PC-3 (cell line): ENCODE data around the gene MYBPH. TPM values are rescaled to one million over a fixed set of nuclear protein-coding genes. Genes with fewer than 3 reads are reported as not detected.

Experiments
- ATAC-seq: fragments of 200-7000 bp; cut with Tn5 transposase; 2 replicates; pipeline ENCODE4 v1.9.1; 2020; ENCODE audit warnings: mild to moderate bottlenecking, moderate library complexity
- BruUV-seq: library from RNA; stranded (reverse); fragments of 400-500 nt; replicated peaks from 2 replicates; lab custom pipeline; 2021; lab: Mats Ljungman, UMichigan
- CTCF ChIA-PET: fragments of 300-600 bp; sonication (Branson Sonifier 250); formaldehyde crosslinking; loops from one replicate; lab custom pipeline; 2022; ENCODE audit warnings: antibody characterized with exemption; lab: Charles Lee
- POLR2A ChIA-PET: fragments of 300-600 bp; sonication (Branson Sonifier 250); formaldehyde crosslinking; loops from one replicate; lab custom pipeline; 2022; ENCODE audit warnings: antibody characterized with exemption; ENCODE audit not compliant: unreplicated experiment; lab: Charles Lee
- DNase-seq: peaks from one replicate; pipeline ENCODE4 v3.0.0-alpha.2; 2015
- H2AFZ ChIP-seq: fragments of 300-600 bp; sonication (generic); 2 replicates; pipeline ENCODE4 v1.6.0; 2016; ENCODE audit warnings: antibody characterized with exemption, low read length
- H3F3A ChIP-seq: fragments of 300-600 bp; sonication (generic); one replicate; pipeline ENCODE4 v1.6.0; 2017; ENCODE audit warnings: antibody characterized with exemption, low read length, control low read depth, mild to moderate bottlenecking; ENCODE audit not compliant: unreplicated experiment
- H3K27ac ChIP-seq: fragments of 300-600 bp; sonication (generic); 2 replicates; pipeline ENCODE4 v1.5.1; 2016; ENCODE audit warnings: mild to moderate bottlenecking, low read length
- H3K27me3 ChIP-seq: fragments of 300-600 bp; sonication (generic); 2 replicates; pipeline ENCODE4 v1.6.1; 2016; ENCODE audit warnings: low read length, mixed read lengths
- H3K36me3 ChIP-seq: fragments of 300-600 bp; sonication (generic); 2 replicates; pipeline ENCODE4 v1.6.1; 2016; ENCODE audit warnings: low read depth, mixed run types, low read length, mixed read lengths
- H3K4me1 ChIP-seq: fragments of 300-600 bp; sonication (generic); 2 replicates; pipeline ENCODE4 v1.5.1; 2016; ENCODE audit warnings: low read length; ENCODE audit not compliant: insufficient read depth
- H3K4me2 ChIP-seq: fragments of 300-600 bp; sonication (generic); 2 replicates; pipeline ENCODE4 v1.6.0; 2016; ENCODE audit warnings: low read length
- H3K4me3 ChIP-seq: fragments of 300-600 bp; sonication (generic); 2 replicates; pipeline ENCODE4 v1.5.1; 2016; ENCODE audit warnings: mild to moderate bottlenecking, low read length, mixed read lengths
- H3K79me2 ChIP-seq: fragments of 300-600 bp; sonication (generic); 2 replicates; pipeline ENCODE4 v1.6.1; 2017; ENCODE audit warnings: low read length, mixed read lengths
- H3K9ac ChIP-seq: fragments of 300-600 bp; sonication (generic); 2 replicates; pipeline ENCODE4 v1.6.0; 2016; ENCODE audit warnings: mild to moderate bottlenecking, low read length
- H3K9me2 ChIP-seq: fragments of 300-600 bp; sonication (generic); replicated peaks from 2 replicates; pipeline ENCODE4 v1.6.1; 2016; ENCODE audit warnings: mixed run types, low read length, mixed read lengths
- H3K9me3 ChIP-seq: fragments of 300-600 bp; sonication (generic); 2 replicates; pipeline ENCODE4 v1.6.1; 2016; ENCODE audit warnings: low read length, mixed read lengths
- H4K20me1 ChIP-seq: fragments of 300-600 bp; sonication (generic); 2 replicates; pipeline ENCODE4 v1.6.1; 2016; ENCODE audit warnings: low read length, mixed read lengths
- EZH2 ChIP-seq: fragments of 300-600 bp; sonication (generic); IDR thresholded peaks from one replicate; pipeline ENCODE4 v1.6.1; 2017; ENCODE audit warnings: antibody characterized with exemption, mild to moderate bottlenecking, low read length; ENCODE audit not compliant: unreplicated experiment
- EZH2phosphoT487 ChIP-seq: fragments of 300-600 bp; sonication (generic); IDR thresholded peaks from 2 replicates; pipeline ENCODE4 v1.6.1; 2018; ENCODE audit warnings: mild to moderate bottlenecking, antibody characterized with exemption, low read length, borderline replicate concordance
- intact Hi-C: fragments of 100-400 bp; cut with micrococcal nuclease; formaldehyde crosslinking; loops from 2 replicates; pipeline ENCODE4 v1.9.0; 2023
- total RNA-seq: library from RNA; depleted of rRNA; stranded (reverse); fragments of >200 nt; gene quantifications from 2 replicates; pipeline ENCODE4 v1.2.3, GENCODE V29; 2014
- TF ChIP-seq, protein P1 (sequence below): fragments of 300-600 bp; sonication (generic); conservative IDR thresholded peaks from 2 replicates; pipeline ENCODE4 v1.5.1; 2017; ENCODE audit warnings: antibody characterized with exemption, low read depth, mild to moderate bottlenecking, low read length

Gene MYBPH
- total RNA-seq, 1 experiment from 2014 or later = not detected

DNA sequence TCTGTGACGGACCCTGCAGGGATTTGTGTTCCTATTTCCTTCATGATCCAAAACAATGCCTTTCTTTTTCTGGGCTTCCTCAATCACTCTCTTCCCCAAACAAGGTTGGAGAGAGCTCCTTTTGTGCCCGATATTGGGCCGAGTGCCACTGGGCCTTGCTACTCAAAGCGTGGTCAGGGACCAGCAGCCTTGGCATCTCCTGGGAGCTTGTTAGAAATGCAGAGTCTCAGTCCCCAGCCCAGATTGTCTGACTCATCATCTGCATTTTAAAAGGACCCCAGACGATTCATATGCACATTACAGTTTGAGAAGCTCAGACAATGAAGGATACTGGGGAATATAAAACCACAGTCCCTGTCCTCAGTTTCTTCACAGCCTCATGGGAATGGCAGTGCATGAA is 28.2 kb downstream of the MYBPH start:
- intact Hi-C loops = no loop called here
- Histone ChIP-seq H3K27me3 (no peaks in the 10 kb centered on the region), H3K9ac (no peak overlapping the region), H3K36me3 (no peaks in the 10 kb centered on the region), H3K4me3 (no peak overlapping the region), H3K9me2 (no peaks in the 10 kb centered on the region), H3F3A (no peaks in the 10 kb centered on the region), H3K4me1 (peaks cover 6% of the 10 kb centered on the region), H2AFZ (no peak overlapping the region), H3K4me2 (no peak overlapping the region), H3K9me3 (no peaks in the 10 kb centered on the region), H3K27ac (no peak overlapping the region), H4K20me1 (no peaks in the 10 kb centered on the region), H3K79me2 (no peaks in the 10 kb centered on the region)
- no peak for TF ChIP-seq EZH2phosphoT487
- TF ChIP-seq, protein P1, sequence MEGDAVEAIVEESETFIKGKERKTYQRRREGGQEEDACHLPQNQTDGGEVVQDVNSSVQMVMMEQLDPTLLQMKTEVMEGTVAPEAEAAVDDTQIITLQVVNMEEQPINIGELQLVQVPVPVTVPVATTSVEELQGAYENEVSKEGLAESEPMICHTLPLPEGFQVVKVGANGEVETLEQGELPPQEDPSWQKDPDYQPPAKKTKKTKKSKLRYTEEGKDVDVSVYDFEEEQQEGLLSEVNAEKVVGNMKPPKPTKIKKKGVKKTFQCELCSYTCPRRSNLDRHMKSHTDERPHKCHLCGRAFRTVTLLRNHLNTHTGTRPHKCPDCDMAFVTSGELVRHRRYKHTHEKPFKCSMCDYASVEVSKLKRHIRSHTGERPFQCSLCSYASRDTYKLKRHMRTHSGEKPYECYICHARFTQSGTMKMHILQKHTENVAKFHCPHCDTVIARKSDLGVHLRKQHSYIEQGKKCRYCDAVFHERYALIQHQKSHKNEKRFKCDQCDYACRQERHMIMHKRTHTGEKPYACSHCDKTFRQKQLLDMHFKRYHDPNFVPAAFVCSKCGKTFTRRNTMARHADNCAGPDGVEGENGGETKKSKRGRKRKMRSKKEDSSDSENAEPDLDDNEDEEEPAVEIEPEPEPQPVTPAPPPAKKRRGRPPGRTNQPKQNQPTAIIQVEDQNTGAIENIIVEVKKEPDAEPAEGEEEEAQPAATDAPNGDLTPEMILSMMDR = no peak
- TF ChIP-seq EZH2 = no peak
- ChIA-PET CTCF (no interaction called here), POLR2A (no interaction called here)
- BruUV-seq = no TSS peak
- ATAC-seq = no peak
- no peak for DNase-seq

DNA sequence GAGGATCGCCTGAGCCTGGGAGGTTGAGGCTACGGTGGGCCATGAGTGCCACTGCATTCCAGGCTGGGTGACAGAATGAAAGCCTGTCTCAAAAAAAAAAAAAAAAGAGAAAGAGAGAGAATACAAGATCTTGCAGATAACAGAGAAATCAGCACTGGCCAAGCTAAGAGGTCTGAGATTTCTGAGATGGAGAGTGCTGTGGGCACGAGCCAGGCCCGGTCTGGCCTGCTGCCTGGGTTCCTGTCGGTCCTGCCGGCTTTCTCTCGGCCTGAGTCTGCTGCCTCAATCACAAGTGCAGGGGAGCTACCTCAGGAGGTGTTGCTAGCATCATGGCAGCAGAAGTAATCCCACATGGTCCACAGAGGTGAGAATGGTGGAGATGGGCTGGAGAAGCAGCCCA is 29.1 kb downstream of the MYBPH start:
- Histone ChIP-seq H3F3A (no peaks in the 10 kb centered on the region), H3K9ac (no peak overlapping the region), H4K20me1 (no peaks in the 10 kb centered on the region), H3K4me1 (no peaks in the 10 kb centered on the region), H3K4me2 (no peak overlapping the region), H2AFZ (no peak overlapping the region), H3K27me3 (no peaks in the 10 kb centered on the region), H3K9me3 (no peaks in the 10 kb centered on the region), H3K36me3 (no peaks in the 10 kb centered on the region), H3K27ac (no peak overlapping the region), H3K4me3 (no peak overlapping the region), H3K79me2 (no peaks in the 10 kb centered on the region), H3K9me2 (no peaks in the 10 kb centered on the region)
- TF ChIP-seq EZH2 (no peak), EZH2phosphoT487 (no peak)
- TF ChIP-seq, protein P1 = no peak
- intact Hi-C loops = no loop called here
- no TSS peak for BruUV-seq
- ChIA-PET CTCF (no interaction called here), POLR2A (no interaction called here)
- no peak for ATAC-seq
- no peak for DNase-seq

DNA sequence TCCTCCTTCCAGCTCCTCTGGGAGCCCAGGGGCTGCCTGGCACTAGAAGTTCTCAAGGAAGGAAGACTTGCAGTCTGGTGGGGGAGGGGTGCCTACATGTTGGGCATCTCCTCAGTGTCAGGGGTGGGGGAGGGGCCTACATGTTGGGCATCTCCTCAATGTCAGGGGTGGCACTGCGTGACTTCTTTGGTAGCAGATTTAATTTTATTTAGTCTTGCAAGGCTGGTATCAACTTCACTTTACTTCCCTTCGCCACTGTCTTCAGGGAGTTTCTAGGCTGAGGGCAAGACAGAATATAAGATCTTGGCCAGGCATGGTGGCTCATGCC is 29.6 kb downstream of the MYBPH start:
- no peak for TF ChIP-seq EZH2phosphoT487
- TF ChIP-seq EZH2 = no peak
- TF ChIP-seq, protein P1 = no peak
- H3K27ac ChIP-seq = no peak overlapping the region
- CTCF ChIA-PET = interaction anchor here (0.7 kb wide), 1 partner anchor 1916 kb away, joined by 4 read pairs; no protein-coding TSS in a partner anchor

More for the DNA sequence above, 29.6 kb downstream of the MYBPH start:
- Histone ChIP-seq H3K36me3 (no peaks in the 10 kb centered on the region), H4K20me1 (no peaks in the 10 kb centered on the region), H3K27me3 (no peaks in the 10 kb centered on the region), H2AFZ (no peak overlapping the region), H3K9me3 (no peaks in the 10 kb centered on the region), H3K4me1 (no peaks in the 10 kb centered on the region), H3K9me2 (no peaks in the 10 kb centered on the region), H3K9ac (no peak overlapping the region), H3F3A (no peaks in the 10 kb centered on the region), H3K79me2 (no peaks in the 10 kb centered on the region), H3K4me3 (no peak overlapping the region), H3K4me2 (no peak overlapping the region)
- POLR2A ChIA-PET = no interaction called here
- intact Hi-C loops = no loop called here
- BruUV-seq = no TSS peak
- ATAC-seq (no peak), DNase-seq (no peak)
